Cerebellar nuclear complex (tissue), 1 donor: ENCODE results near the gene EFTUD2.
"Not testable (repeated sequence)": the region's sequence is repeated elsewhere in the genome, so short reads cannot be mapped to it uniquely, and the experiment has no call there.

Experiments used
- DNase-seq, 2 experiments: peaks; one replicate each; lab custom pipeline; 2025; lab: John Stamatoyannopoulos, UW

Gene EFTUD2

GRCh38 chr17:44848961-44849489 is 50.2 kb downstream of the EFTUD2 start:
- no peak for DNase-seq

DNA sequence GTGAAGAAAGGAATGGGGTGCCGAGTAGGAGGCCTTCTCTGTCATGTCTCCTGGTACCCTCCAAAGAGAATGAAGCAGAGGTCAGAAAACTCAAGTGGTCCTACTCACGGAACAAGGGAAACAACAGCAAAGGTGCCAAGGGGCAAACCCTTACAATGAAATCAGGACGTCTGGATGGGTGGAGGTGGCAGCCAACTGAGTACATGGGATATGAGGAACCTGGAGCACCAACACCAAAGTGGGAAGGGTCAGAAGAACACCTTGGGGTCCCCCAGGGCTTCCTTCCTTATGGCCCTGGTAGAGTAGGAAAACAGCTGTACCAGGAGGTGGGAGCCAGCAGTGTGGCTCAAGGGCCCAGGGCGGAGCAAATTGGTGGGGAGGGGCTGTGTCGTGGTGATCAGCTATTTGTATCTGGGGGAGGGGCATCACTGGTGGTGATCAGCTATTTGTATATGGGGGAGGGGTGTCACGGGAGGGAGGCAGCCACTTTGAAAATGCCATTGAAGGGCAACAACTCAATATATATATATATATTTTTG is 50.9 kb downstream of the EFTUD2 start:
- DNase-seq = no peak

DNA sequence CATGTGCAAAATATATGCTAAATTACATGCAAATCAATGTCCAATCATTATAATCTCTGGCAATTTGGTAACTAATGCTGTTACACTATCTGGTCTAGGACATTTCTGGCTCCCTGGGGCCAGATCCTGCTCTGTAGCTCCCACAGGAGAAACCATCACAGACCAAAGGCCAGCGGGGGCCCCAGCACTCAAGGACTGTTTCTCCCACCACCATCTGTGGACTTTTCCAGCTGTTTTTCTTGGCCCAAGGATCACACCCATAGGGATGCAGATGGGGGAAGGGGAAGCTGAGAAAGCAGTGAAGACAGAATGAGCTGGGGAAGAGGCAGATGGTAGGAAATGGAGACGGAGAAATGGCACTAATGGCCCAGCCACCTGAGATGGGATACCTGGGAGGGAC is 51.7 kb downstream of the EFTUD2 start, which contains the start of gene HIGD1B:
HIGD1B (plus strand) TSS at position 298 of the 400 bp plus-strand sequence. CDS start 270 bp downstream, outside the sequence.
- DNase-seq = no peak

DNA sequence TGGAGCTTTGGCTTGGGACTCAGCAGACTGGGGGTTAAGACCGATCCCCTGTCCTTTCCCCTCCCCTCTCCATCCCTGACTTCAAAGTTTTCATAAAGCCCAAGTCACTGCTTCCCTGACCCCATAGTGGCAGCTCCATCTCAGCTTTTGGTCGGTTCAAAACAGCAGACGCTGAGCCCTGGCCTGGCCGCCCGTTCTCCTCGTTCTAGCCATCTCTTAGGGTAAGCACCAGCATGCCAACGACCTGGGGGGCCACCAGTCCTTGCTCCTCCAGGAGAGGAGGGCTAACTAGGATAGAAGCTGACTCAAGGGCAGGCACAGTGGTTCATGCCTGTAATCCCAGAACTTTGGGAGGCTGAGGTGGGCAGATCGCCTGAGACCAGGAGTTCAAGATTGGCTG is 53.0 kb downstream of the EFTUD2 start:
- DNase-seq = no peak

DNA sequence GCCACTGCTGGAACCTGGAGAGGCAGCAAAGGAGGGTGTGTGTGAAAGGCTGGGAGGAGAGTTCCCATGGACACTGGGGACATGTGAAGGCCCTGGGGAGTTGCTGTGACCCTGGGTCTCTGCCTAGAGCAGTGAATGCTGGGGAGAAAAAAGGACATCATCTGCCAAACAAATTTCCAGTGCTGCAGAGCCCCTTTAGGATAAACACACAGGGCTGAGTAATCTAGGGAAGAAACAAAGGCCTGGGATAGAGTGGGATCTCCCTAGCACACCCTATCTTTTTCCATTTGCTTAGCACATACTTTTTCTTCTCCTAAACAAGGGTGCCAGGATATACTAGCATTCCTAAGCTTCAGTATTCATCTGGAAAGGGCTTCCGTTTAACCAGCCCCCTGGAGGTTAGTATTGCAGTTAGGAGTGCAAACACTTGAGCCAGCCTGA is 54.8 kb downstream of the EFTUD2 start:
- DNase-seq = no peak

DNA sequence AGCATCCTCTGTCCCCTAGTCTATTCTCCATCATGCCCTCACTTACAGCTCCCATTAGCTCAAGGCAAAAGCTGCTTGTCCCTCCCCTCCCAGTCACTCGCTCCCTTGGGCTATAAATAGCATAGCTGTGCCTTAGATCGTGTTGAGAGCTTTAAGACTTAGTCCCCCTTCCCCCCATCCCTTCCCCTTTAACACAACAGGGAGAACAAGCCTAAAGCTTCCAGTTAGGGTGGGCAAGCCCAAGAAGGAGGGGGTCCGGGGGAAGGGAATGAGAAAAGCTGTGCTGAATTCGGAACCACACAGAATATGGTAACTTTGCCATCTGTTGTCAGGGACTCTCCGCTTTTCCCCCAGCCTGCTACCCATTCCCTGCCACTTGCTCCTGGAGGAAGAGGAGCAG is 56.5 kb downstream of the EFTUD2 start:
- DNase-seq = no peak

- DNase-seq = no peak
These were observed 58.3 kb downstream of the EFTUD2 start for GRCh38 chr17:44840936-44841335.

GRCh38 chr17:44840274-44840673 is 59.0 kb downstream of the EFTUD2 start:
- DNase-seq = no peak

GRCh38 chr17:44837196-44837595 is 62.0 kb downstream of the EFTUD2 start:
- no peak for DNase-seq

- DNase-seq = no peak
These were observed 66.4 kb downstream of the EFTUD2 start for GRCh38 chr17:44832805-44833204.

DNA sequence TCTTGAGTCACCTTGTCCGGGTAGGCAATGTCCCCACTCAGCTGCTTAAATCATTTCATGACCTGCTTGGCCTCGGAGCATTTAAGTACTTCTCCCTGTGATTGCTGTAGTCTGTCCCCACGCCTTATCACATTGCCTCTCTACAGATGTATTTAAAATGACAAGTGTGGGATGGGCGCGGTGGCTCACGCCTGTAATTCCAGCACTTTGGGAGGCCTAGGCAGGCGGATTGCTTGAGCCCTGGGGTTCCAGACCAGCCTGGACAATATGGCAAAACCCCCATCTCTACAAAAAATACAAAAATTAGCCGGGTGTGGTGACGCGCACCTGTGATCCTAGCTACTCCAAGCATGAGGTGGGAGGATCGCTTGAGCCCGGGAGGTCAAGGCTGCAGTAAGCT is 67.9 kb downstream of the EFTUD2 start:
- DNase-seq = no peak

DNA sequence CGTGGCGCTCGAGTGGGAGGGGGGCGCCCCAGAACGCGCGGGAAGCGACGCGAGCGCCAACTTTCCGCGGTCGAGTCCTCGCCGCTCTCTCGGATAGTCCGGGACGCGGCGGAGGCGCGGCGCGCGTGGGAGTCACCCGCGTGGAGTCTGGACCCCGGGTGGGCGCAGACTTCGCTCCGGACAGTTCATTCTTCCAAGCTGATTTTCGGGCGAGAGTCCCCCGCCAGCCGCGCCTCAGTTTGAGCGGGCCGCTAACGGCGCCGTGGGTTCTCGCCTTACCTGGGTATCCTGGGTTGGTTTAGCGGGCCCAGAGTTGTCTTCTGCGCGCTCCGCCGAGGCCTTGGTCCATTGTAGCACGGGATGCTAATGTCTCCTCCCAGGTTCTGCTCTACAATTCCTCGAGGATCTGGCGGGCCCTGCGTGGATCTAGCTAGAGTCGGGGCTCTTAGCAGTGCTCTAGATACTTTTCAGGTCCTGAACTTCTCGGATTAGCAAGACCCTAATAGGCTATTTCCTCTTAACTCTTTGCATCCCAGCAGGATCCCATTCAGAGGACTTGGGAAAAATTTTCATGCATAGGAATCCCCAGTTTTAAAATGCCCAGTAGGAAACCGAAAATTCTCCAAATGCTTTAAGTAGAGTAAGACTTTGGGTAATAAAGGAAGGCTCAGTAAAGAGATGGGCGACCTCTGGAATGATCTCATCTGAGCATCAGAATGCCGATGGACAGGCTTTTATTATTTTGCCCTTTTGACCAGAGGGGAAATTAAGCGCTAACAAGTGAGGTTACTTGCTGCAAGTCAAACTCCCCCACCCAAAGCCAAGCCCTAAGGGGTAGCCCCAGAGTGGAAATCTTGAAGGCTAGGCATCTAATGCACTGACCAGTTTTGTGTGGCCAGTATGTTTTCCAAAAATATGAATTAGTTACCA is 68.6 kb downstream of the EFTUD2 start:
- peak in 1 of 2 experiments; percentile 8 for DNase-seq

DNA sequence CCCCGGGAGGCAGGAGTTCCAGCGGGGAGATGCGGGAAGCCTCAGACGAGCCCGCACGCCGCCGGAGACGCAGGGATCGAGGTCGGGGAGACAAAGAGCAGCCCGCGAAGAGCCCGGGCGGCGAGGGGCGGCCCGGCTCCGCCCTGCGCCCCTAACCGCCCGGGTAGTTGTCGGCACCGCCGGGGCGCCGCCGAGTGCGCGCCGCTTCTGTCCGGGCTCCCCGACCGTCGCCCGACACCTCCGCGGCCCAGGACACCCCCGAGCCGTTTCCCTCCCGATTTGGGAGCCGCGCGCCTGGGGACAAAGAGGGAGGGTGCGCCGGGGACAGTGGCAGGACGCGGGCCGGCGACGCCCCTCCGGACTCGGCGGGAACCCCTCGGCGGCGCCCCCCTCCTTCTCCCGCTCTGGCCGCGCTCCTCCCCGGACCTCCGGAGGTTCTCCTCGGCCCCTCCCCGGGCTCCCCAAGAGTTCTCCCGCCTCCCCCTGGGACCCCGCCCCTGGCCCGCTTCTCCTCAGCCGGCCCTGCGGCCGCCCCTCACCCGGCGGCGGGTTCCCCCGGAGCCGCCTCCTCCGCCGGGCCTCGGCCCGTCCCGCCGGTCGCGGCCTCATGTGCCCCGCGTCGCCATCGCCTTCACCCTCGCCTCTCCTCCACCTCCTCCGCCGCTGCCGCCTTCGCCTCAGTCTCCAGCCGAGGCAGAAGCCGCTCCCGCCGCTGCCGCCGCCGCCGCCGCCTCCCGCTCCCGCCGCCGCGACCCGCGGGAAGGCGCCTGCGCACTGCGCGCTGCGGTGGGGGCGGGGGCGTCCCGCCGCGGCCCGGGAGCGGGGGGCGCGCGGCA is 69.5 kb downstream of the EFTUD2 start, which contains the start of gene GJC1:
GJC1 (minus strand) TSS at position 765 of the 836 bp plus-strand sequence. CDS start 24,470 bp downstream, outside the sequence.
- no peak for DNase-seq

GRCh38 chr17:44828919-44829522 is 70.2 kb downstream of the EFTUD2 start:
- DNase-seq = no peak

- DNase-seq = no peak
These were observed 71.4 kb downstream of the EFTUD2 start for GRCh38 chr17:44827863-44828262.

GRCh38 chr17:44826123-44826790 is 73.0 kb downstream of the EFTUD2 start:
- no peak for DNase-seq

GRCh38 chr17:44825236-44825635 is 74.0 kb downstream of the EFTUD2 start:
- not testable (repeated sequence) for DNase-seq

DNA sequence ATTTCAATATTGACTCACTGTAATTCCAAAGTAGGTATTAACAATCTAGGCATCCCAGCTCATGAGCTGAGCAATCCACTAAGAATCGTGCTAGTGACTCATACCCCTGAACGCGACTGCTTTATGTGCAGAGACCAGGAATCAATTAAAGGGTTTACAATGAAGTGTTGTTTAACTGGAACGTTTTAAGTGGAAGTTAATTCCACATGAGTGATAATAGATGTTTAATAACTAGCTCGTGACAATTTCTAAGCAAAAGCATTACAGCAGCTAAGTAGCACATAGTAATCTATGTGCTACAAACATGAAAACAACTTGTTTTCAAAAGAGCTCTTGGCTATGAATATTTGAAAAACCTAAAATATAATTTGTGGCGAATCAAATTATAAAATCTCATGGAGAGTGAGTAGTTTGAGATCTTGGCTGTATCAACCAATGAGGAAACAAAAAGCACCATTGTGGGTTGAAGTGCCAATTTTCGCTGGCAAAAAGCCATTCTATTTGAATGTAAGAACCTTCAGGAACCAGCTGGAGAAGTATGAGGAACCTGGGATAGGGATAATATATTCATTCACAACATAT is 78.5 kb downstream of the EFTUD2 start:
- DNase-seq = no peak

GRCh38 chr17:44818508-44818907 is 80.7 kb downstream of the EFTUD2 start:
- not testable (repeated sequence) for DNase-seq

- DNase-seq = no peak
These were observed 87.0 kb downstream of the EFTUD2 start for GRCh38 chr17:44812263-44812662.
